Thyroid gland (tissue), 4 donors: ENCODE results near the gene ATRNL1. TPM values are rescaled to one million over a fixed set of nuclear protein-coding genes. Genes with fewer than 3 reads are reported as not detected.
"Not testable (repeated sequence)": the region's sequence is repeated elsewhere in the genome, so short reads cannot be mapped to it uniquely, and the experiment has no call there.

Experiments
- DNase-seq, 2 donors: peaks; one replicate each; pipeline ENCODE4 v3.0.0-alpha.2; 2019
- H3K27ac ChIP-seq, 3 donors: fragments of 200-600 bp; sonication (generic); 1 replicate in 2 of 3; 2 replicates in 1 of 3; pipeline ENCODE4 v1.5.1; 2016 to 2019; ENCODE audit warnings: mild to moderate bottlenecking in 1 of 3, moderate library complexity in 1 of 3
- H3K27me3 ChIP-seq: fragments of 200-600 bp; sonication (generic); one replicate; pipeline ENCODE4 v1.5.1; 2019
- H3K36me3 ChIP-seq, 2 donors: fragments of 200-600 bp; sonication (generic); one replicate each; pipeline ENCODE4 v1.5.1; 2016 to 2019
- H3K4me1 ChIP-seq, 2 donors: fragments of 200-600 bp; sonication (generic); one replicate each; pipeline ENCODE4 v1.5.1; 2017 to 2019
- H3K4me3 ChIP-seq, 3 donors: fragments of 200-600 bp; sonication (generic); replicated peaks in 1 of 3; 1 replicate in 2 of 3; 2 replicates in 1 of 3; pipeline ENCODE4 v1.5.1; 2016; ENCODE audit warnings: mild to moderate bottlenecking in 1 of 3
- H3K9me3 ChIP-seq: fragments of 200-600 bp; sonication (generic); one replicate; pipeline ENCODE4 v1.5.1; 2017
- POLR2A ChIP-seq, 2 donors: fragments of 450-650 bp; IDR thresholded peaks; one replicate each; pipeline ENCODE4 v1.6.1; 2017; ENCODE audit warnings: antibody characterized with exemption in 2 of 2, mild to moderate bottlenecking in 2 of 2, moderate library complexity in 1 of 2
- WGBS, 2 donors: methylation state at CpG; one replicate each; pipeline ENCODE4 v1.1.5; 2017; 5-methylcytosine and 5-hydroxymethylcytosine counted together
- intact Hi-C: fragments of 100-400 bp; cut with DNase I; formaldehyde crosslinking; loops from one replicate; pipeline ENCODE4 v1.15.1; 2023
- total RNA-seq, 4 donors: library from RNA; depleted of rRNA; stranded (reverse); fragments of >200 nt; gene quantifications; one replicate each; pipeline ENCODE4 v1.2.3, GENCODE V29; 2016
- TF ChIP-seq, protein P1 (sequence below), 6 experiments: fragments of 200-600 bp in 3 of 6; fragments of 450-650 bp in 3 of 6; sonication (generic) in 3 of 6; IDR thresholded peaks; one replicate each; pipeline ENCODE4 v1.5.1; 2016 to 2019; ENCODE audit warnings: antibody characterized with exemption in 6 of 6, mild to moderate bottlenecking in 2 of 6, inconsistent platforms in 1 of 6, moderate library complexity in 1 of 6

Gene ATRNL1
- total RNA-seq, 4 donors from 2014 or later, result 2.3 to 6.3 (median 3.8) TPM

DNA sequence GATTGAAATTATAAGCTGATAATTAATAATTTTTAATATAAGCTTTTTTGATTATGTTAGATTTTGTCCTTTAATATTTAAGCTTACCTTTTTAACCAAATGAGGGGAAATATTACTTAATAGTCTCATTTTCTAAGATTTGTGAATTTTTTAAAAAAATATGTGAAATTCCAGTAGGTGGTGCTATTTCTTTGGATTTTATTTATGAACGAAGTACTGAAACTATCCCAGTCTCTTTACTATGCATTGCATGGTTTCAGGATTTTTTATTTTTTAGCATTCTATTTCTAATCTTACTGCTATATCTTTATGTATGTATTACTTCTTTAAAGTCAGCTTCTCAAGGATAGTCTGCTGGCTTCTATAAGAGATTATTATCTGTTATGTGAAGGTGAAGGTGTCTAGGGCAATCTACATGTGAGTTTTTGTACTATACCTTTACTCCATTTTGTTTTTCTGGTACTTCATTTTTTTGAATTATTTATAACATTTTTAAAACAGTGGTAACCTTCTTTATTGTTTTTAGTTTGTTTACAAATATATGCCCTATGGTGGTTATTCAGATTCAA, 78.3 kb downstream of the ATRNL1 start:
- H3K27ac ChIP-seq, result no peak overlapping the region
- no peaks in the 10 kb centered on the region for H3K27me3 ChIP-seq
- no peaks in the 10 kb centered on the region for H3K4me1 ChIP-seq
- H3K9me3 ChIP-seq, result no peaks in the 10 kb centered on the region
- DNase-seq, result no peak
- TF ChIP-seq, protein P1, sequence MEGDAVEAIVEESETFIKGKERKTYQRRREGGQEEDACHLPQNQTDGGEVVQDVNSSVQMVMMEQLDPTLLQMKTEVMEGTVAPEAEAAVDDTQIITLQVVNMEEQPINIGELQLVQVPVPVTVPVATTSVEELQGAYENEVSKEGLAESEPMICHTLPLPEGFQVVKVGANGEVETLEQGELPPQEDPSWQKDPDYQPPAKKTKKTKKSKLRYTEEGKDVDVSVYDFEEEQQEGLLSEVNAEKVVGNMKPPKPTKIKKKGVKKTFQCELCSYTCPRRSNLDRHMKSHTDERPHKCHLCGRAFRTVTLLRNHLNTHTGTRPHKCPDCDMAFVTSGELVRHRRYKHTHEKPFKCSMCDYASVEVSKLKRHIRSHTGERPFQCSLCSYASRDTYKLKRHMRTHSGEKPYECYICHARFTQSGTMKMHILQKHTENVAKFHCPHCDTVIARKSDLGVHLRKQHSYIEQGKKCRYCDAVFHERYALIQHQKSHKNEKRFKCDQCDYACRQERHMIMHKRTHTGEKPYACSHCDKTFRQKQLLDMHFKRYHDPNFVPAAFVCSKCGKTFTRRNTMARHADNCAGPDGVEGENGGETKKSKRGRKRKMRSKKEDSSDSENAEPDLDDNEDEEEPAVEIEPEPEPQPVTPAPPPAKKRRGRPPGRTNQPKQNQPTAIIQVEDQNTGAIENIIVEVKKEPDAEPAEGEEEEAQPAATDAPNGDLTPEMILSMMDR (IDR thresholded peaks at IDR 0.05), result peak in 3 of 6 experiments; percentile 24 to 52 (median 24)
- no peak for TF ChIP-seq POLR2A (IDR thresholded peaks at IDR 0.05)
- intact Hi-C loops, result no loop called here
- 1 to 3% methylated on average over 1 of the region's 1 CpG for WGBS, 2 donors
- H3K36me3 ChIP-seq, result no peaks in the 10 kb centered on the region
- H3K4me3 ChIP-seq, result no peak overlapping the region

DNA sequence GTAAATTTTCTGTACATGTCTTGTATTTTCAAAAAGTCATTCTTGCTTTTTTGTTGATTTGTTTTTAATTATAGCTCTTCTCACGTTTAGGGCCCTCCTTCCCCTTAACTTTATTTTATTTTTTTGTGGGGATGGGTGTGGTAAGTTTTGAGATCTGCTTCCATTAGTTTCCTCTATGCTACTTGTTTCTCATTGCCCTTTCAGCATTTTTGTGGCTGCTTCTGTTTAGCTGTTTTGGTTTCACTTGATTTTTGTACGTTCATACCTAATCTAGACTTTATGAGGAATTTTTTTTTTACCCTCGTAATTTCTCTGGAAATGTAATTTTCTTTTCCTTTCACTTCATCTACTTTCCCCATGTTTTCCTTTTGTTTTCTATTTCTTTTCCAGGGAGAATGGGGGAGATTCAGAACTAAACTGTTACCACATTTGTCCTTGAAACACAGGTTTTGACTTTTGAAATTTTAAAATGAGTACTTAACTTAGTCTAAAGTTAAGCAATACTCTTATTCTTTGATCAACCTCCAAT, 80.8 kb downstream of the ATRNL1 start:
- Histone ChIP-seq H3K36me3 (no peaks in the 10 kb centered on the region), H3K4me3 (no peak overlapping the region), H3K4me1 (no peaks in the 10 kb centered on the region), H3K27me3 (no peaks in the 10 kb centered on the region), H3K27ac (no peak overlapping the region), H3K9me3 (no peaks in the 10 kb centered on the region)
- WGBS, 2 donors, result 81% methylated on average over 3 of the region's 3 CpGs
- intact Hi-C loops, result no loop called here
- no peak for DNase-seq
- TF ChIP-seq POLR2A (IDR thresholded peaks at IDR 0.05), result no peak
- TF ChIP-seq, protein P1 (IDR thresholded peaks at IDR 0.05), result no peak

DNA sequence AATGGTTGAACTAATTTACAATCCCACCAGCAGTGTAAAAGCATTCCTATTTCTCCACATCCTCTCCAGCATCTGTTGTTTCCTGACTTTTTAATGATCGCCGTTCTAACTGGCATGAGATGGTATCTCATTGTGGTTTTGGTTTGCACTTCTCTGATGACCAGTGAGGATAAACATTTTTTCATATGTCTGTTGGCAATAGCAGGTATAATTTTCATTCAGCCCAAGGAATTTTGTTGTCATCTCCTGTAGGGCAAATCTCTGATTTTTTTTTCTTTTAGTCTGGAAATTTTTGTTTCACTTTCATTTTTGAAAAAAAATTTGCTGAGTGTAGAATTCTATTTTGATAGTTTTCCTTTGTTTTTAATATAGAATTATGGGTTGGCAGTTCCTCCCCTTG, 114.1 kb downstream of the ATRNL1 start:
- H3K4me3 ChIP-seq, H3K4me1 ChIP-seq, H3K36me3 ChIP-seq, H3K9me3 ChIP-seq, H3K27me3 ChIP-seq, DNase-seq, intact Hi-C loops, H3K27ac ChIP-seq: not testable (repeated sequence)
- WGBS, 2 donors, result 86 to 94% methylated on average over 2 of the region's 2 CpGs

DNA sequence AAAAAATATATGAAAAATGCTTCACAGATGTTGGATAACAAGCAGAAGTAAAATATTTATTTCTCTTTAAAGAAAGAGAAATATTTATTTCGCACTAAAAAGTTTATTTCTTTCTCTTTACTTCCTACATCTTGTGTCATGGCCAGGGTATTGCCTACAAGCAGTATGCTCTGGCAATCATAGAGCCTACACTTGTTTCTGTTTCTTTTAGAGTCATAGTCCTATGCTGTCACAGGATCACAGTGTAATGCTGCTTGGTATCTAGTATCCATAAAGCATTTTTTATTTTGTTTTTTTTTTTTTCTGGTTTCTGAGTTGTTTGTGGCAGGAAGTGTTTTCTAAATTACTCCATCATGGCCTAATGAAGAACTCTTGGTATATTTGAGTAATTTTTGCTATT, 116.0 kb downstream of the ATRNL1 start:
- no peak for TF ChIP-seq POLR2A (IDR thresholded peaks at IDR 0.05)
- TF ChIP-seq, protein P1 (IDR thresholded peaks at IDR 0.05), result no peak
- Histone ChIP-seq H3K4me1 (no peaks in the 10 kb centered on the region), H3K9me3 (no peaks in the 10 kb centered on the region), H3K27me3 (no peaks in the 10 kb centered on the region), H3K4me3 (no peak overlapping the region), H3K27ac (no peak overlapping the region), H3K36me3 (no peaks in the 10 kb centered on the region)
- no peak for DNase-seq
- intact Hi-C loops, result no loop called here
- WGBS, 2 donors, result 85 to 87% methylated on average over 1 of the region's 1 CpG

DNA sequence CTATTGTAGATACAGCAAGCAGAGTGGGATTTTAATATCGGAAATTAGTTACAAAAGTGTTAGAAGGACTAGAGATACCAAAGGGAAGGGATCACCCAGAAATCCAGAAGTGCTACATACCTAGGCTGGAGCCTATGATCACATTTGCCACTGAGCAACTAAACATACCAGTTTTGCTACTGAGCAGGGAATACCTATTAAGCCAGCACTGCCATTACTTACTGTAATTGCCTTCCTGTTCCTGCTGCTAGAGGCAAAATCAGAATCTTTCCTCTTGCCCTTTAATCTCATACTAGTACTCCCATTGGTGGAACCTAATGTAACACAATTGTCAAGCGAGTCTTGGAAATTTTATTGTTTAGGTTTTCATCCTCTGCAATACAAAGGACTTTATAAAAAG, 121.7 kb downstream of the ATRNL1 start:
- Histone ChIP-seq H3K4me1 (no peaks in the 10 kb centered on the region), H3K4me3 (no peak overlapping the region), H3K9me3 (no peaks in the 10 kb centered on the region), H3K36me3 (no peaks in the 10 kb centered on the region), H3K27me3 (no peaks in the 10 kb centered on the region), H3K27ac (no peak overlapping the region)
- intact Hi-C loops, result no loop called here
- WGBS, 2 donors, result 90 to 93% methylated on average over 2 of the region's 2 CpGs
- DNase-seq, result no peak
- TF ChIP-seq, protein P1 (IDR thresholded peaks at IDR 0.05), result no peak
- TF ChIP-seq POLR2A (IDR thresholded peaks at IDR 0.05), result no peak
